HG03558 (cell line): Measurements from ENCODE around the gene LYZL6.

Source experiments
- ATAC-seq: cut with Tn5 transposase; IDR thresholded peaks from one replicate; pipeline ENCODE4 v1.9.1; 2021; ENCODE audit warnings: moderate number of reproducible peaks; ENCODE audit not compliant: unreplicated experiment; ENCODE audit errors: extremely low read depth

LYZL6 gene

GRCh38 chr17:35943537-35943936 is at the start of gene LYZL6:
TSS of gene LYZL6 (minus strand) at chr17:35943713. CDS start at chr17:35939356, 4,357 bp downstream.
- no peak for ATAC-seq

GRCh38 chr17:35991075-35991474 is 47.6 kb upstream of the LYZL6 start:
- ATAC-seq: no peak

- ATAC-seq: no peak
These were observed 44.7 kb upstream of the LYZL6 start for GRCh38 chr17:35988164-35988563.

GRCh38 chr17:35986643-35987042 is 43.1 kb upstream of the LYZL6 start, which contains the start of gene CCL14:
TSS of gene CCL14 (minus strand) at chr17:35986729. CDS start at chr17:35986649, 80 bp downstream.
- no peak for ATAC-seq

GRCh38 chr17:35984140-35984539 is 40.6 kb upstream of the LYZL6 start:
- ATAC-seq: no peak

- no peak for ATAC-seq
These were observed 39.1 kb upstream of the LYZL6 start for GRCh38 chr17:35982409-35983191.

GRCh38 chr17:35981908-35982330 is 38.4 kb upstream of the LYZL6 start:
- ATAC-seq: no peak

GRCh38 chr17:35981246-35981645 is 37.7 kb upstream of the LYZL6 start, which contains the start of gene CCL16:
TSS of gene CCL16 (minus strand) at chr17:35981497. CDS start at chr17:35981420, 77 bp downstream.
- no peak for ATAC-seq

GRCh38 chr17:35978346-35978745 is 34.8 kb upstream of the LYZL6 start:
- ATAC-seq: no peak

- ATAC-seq: no peak
These were observed 34.0 kb upstream of the LYZL6 start for GRCh38 chr17:35977509-35977908.

- no peak for ATAC-seq
These were observed 30.1 kb upstream of the LYZL6 start for GRCh38 chr17:35973333-35974260.

- ATAC-seq: no peak
These were observed 29.4 kb upstream of the LYZL6 start for GRCh38 chr17:35972945-35973332.

- ATAC-seq: no peak
These were observed 29.0 kb upstream of the LYZL6 start for GRCh38 chr17:35972535-35972934.

GRCh38 chr17:35972066-35972465 is 28.6 kb upstream of the LYZL6 start:
- no peak for ATAC-seq

GRCh38 chr17:35969558-35970380 is 26.3 kb upstream of the LYZL6 start:
- ATAC-seq: no peak

GRCh38 chr17:35968520-35969054 is 25.1 kb upstream of the LYZL6 start:
- ATAC-seq: no peak

GRCh38 chr17:35965272-35965671 is 21.8 kb upstream of the LYZL6 start:
- ATAC-seq: no peak

GRCh38 chr17:35963663-35964062 is 20.1 kb upstream of the LYZL6 start:
- no peak for ATAC-seq

GRCh38 chr17:35953720-35954119 is 10.2 kb upstream of the LYZL6 start:
- no peak for ATAC-seq

GRCh38 chr17:35949401-35949800 is 5.9 kb upstream of the LYZL6 start:
- no peak for ATAC-seq
